Measurements from ENCODE around the gene MAP3K3.

MAP3K3 gene

DNA sequence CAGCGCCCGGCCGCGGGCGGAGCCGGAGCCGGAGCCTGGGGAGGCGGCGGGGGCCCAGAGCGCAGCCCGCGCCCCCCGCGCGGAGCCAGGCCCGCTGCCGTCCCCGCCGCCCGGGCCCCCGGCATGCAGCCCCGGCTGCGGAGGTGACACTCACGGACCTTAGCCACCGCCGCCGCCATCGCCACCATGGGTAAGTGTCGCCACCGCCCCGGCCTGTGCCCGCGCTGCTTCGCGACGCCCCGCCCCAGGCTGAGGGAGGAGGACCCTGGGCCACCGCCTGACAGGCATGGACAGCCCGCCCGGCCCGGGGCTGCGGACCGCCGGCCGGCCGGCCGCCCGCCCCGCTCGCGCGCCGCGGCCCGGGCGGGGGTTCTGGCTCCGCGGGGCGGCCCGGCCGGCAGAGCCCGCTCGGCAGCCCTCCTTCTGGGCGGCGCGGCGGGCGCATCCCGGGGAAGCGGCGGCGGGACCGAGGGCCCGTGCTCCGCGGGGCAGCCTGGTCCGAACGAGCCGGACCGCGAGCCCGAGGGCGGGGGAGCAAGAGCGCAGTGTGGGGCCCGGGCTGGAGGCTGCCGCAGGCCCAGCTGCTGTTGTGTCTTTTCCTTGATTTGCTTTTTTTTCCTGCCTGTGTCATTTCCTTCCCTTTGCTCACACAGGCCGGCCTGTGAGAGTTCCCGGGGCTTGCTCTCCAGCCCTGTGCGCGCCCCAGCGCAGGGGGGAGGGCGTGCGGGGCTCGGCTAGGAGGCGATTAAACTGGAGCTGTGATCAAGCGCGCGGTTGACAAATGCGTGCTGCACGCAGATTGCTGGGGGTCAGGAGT lies 565 bp downstream of the MAP3K3 start:
- DNase-seq (ENCODE audit: low read depth): peak; percentile 34

- DNase-seq (ENCODE audit: low read depth): no peak
Observed at GRCh38 chr17:63623786-63624530, 1.7 kb downstream of the MAP3K3 start.

GRCh38 chr17:63624531-63624880 lies 2.3 kb downstream of the MAP3K3 start:
- no peak for DNase-seq (ENCODE audit: low read depth)

GRCh38 chr17:63626551-63627180 lies 4.4 kb downstream of the MAP3K3 start:
- no peak for DNase-seq (ENCODE audit: low read depth)

GRCh38 chr17:63629627-63630026 lies 7.4 kb downstream of the MAP3K3 start:
- DNase-seq (ENCODE audit: low read depth): no peak

DNA sequence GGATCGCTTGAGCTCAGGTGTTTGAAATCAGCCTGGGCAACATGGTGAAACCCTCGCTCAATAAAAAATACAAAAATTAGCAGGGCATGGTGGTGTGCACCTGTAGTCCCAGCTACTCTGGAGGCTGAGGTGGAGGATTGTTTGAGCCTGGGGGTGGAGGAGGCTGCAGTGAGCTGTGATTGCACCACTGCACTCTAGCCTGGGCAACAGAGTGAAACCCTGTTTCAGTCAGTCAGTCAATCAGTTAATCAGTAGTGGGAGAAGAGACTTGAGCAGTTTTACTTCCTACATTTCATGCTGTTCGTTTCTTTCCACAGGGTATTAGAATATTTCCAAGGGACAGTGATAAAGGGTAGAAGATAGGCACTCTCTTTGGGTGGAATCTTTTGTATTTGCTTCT lies 8.8 kb downstream of the MAP3K3 start:
- DNase-seq (ENCODE audit: low read depth): no peak

DNA sequence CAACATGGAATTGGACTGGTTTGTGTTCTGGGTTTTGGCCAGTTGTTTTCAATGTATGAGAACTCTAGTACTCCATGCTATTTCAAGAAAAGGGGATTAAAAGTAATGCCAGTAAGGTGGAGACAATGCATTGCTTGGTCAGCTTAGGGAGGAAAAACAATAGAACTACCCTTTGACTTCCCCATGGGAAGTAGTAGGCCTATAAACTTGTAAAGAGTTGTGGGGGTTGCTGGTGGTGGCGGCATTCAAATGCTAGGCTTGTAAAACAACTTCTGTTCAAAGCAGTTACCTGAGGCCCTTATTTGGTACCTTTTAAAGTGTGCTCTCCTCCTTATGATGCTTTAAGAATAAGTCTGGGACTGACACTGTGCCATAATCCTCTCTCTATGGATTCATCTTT lies 9.4 kb downstream of the MAP3K3 start:
- no peak for DNase-seq (ENCODE audit: low read depth)

- DNase-seq (ENCODE audit: low read depth): no peak
Observed at GRCh38 chr17:63633742-63634141, 11.5 kb downstream of the MAP3K3 start.

DNA sequence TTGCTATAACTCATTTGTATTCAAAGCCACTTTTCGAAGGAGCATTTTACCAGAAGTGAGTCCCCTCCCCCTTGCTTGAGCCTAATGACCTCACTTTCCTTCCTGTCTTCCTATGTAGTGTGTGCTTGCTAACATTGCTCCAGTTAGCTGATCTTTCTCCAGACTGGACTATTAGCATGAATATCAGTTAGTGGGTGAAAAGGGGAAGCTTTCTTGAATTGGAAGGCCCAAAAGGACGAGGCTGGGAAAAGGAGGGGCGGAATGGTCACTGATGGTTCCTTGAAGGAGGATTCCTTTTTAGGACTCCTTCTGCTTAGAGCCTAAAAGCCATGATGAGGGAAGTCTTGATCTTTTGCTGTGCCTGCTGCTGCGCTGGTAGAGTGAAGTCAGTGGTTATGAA lies 11.9 kb downstream of the MAP3K3 start:
- no peak for DNase-seq (ENCODE audit: low read depth)

DNA sequence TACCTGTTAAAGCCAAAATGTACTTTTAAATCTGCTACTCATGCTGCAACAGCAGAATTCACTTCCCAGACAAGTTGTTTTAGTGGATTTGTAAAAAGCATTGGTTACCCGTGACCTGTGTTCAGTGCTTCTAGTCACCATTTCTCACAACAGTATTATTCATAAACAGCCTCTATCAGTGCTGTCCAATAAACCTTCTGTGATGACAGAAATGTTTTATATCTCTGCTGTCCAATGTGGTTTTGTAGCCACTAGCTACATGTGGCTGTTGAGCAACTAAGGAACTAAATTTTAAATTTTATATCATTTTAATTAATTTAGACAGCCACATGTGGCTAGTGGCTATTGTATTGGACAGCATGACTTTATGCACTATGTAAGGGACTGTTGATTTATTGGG lies 12.6 kb downstream of the MAP3K3 start:
- DNase-seq (ENCODE audit: low read depth): no peak

GRCh38 chr17:63635290-63635689 lies 13.1 kb downstream of the MAP3K3 start:
- DNase-seq (ENCODE audit: low read depth): no peak

GRCh38 chr17:63635787-63636186 lies 13.6 kb downstream of the MAP3K3 start:
- no peak for DNase-seq (ENCODE audit: low read depth)

DNA sequence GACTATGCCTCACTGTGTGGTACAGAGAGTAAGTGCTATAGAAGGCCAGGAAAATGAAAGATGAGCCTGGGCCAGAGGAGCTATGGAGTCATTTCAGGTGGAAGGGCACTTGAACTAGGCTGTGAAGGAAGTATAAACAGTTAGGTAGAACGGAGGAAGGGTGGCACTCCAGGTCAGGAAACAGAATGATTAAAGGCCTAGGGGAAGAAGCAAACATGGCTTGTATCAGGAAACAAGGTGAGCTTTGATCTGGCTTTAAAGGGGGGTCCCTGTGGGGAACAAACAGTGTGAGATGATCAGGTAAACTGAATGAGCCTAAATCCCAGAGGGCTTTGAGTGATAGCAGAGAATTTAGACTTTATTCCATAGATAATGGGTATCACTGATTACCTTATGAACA lies 16.9 kb downstream of the MAP3K3 start:
- no peak for DNase-seq (ENCODE audit: low read depth)

GRCh38 chr17:63640038-63640437 lies 17.8 kb downstream of the MAP3K3 start:
- DNase-seq (ENCODE audit: low read depth): no peak

DNA sequence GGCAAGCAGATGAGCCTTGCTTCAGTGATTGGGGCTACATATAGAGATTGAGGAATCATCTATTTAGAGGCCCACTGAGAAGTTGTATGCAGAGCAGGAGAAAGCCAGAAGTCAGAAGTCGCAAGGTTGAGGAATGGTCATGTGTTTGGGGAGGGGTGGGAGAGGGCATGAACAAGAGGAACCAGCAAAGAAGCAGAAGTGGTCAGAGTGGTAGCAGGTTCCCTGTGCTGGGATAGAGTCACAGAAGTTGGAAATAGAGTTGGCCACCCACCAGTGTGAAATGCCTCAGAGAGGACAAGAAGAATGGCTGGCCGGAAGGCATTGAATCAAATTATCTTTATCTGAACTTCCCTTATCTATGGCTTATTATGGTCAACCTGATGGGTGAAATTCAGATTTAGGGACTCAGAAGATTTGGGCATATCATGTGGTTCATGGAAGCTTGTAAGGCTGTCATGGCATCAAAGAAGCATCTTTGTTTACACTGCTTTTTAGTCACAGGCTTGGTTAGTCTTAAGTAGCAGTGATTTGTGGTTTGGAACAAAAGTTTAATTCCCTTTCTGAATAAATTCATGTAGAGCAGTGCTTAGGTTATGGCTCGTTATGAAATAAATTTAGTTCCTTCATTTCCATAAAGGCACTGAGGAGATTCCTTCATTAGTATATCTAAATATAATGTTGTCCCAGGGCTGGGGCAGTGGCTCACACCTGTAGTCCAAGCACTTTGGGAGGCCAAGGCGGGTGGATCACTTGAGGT lies 19.7 kb downstream of the MAP3K3 start:
- DNase-seq (ENCODE audit: low read depth): no peak

DNA sequence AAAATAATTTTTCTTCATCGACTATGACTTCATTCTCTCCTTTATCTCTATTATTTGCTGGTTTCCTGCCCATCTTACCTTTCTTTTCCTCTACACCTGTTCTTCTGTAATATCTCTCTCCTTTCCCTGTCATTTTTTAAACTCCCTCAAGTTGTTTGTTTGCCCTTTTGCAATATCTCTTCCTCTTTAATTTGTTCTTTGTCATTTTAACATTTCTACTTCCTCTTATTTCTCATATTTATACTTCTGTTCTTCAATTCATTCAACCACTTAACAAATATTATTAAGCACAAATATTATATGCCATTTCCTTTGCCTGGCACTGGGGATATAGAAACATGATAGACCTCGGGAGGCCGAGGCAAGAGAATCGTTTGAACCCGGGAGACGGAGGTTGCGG lies 22.6 kb downstream of the MAP3K3 start:
- no peak for DNase-seq (ENCODE audit: low read depth)

GRCh38 chr17:63645775-63646487 lies 23.7 kb downstream of the MAP3K3 start:
- no peak for DNase-seq (ENCODE audit: low read depth)

- no peak for DNase-seq (ENCODE audit: low read depth)
Observed at GRCh38 chr17:63646488-63646806, 24.2 kb downstream of the MAP3K3 start.

GRCh38 chr17:63647065-63647725 lies 25.0 kb downstream of the MAP3K3 start:
- DNase-seq (ENCODE audit: low read depth): no peak

DNA sequence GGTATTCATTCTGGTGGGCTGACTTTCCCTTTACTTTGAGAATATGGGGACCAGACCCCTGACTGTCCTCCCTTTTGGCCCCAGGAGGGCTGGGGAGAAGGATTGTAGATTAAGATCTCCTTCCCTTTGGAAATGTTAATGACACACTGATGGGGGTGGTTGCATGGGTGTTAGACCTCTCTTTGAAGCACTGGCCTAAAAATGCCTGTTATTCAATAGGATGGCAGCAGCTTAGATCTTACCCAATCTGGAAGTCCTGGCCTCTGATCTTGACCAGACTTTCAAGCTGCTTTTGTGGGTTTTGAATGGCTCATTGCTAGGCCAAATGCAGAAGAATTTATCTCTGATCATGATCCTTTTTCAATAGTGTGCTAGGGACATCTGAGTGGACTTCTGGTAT lies 25.7 kb downstream of the MAP3K3 start:
- no peak for DNase-seq (ENCODE audit: low read depth)

DNA sequence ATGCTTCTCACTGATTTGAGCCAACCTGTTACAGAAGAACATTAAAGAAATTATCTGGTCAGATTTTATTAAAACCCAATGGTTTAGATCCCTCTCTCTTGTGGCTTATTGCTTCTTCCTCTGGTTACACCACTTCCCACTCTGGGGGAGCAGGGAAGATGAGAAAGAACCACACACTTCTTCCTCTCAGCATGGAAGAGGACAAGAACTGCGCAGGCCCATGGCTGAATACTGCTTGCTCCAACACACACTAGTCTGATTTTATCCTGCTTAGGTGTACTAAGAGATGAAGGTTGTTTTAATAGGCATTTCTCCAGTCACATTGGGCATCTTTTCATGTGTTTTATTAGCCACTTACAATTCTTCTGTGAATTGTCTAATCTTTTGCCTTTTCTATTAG lies 27.6 kb downstream of the MAP3K3 start:
- DNase-seq (ENCODE audit: low read depth): no peak

Measured in stimulated activated CD4-positive, alpha-beta T cell treated with anti-CD3 and anti-CD28 coated beads, Interleukin-2, amount 100 ng/mL, for 4 hours (primary cell).